Endothelial cell of umbilical vein (primary cell): Measurements from ENCODE around the gene SNAI3. TPM values are rescaled to one million over a fixed set of nuclear protein-coding genes. Genes with fewer than 3 reads are reported as not detected.

Source experiments
- BruUV-seq: library from RNA; stranded (reverse); fragments of 400-500 nt; replicated peaks from 2 replicates; lab custom pipeline; 2021; lab: Mats Ljungman, UMichigan
- CTCF ChIA-PET: fragments of 300-600, 350-600 bp; sonication (Branson Sonifier 250); formaldehyde crosslinking; loops from one replicate; lab custom pipeline; 2021; ENCODE audit warnings: antibody characterized with exemption, inconsistent platforms; lab: Charles Lee
- POLR2A ChIA-PET: fragments of 300-600, 350-600 bp; sonication (Branson Sonifier 250); formaldehyde crosslinking; loops from one replicate; lab custom pipeline; 2021; ENCODE audit warnings: antibody characterized with exemption, inconsistent platforms; lab: Charles Lee
- DNase-seq: peaks from one replicate; pipeline ENCODE4 v3.0.0-alpha.2; 2011; ENCODE audit warnings: low read depth, low spot score
- FAIRE-seq: peaks from 2 replicates; lab custom pipeline; 2011; peaks lifted over from hg19 to GRCh38; lab: Jason Lieb, UNC
- H2AFZ ChIP-seq: 2 replicates; pipeline ENCODE4 v1.6.0; 2012; ENCODE audit warnings: low read depth, low read length, control low read depth, inconsistent platforms
- H3K27ac ChIP-seq: 2 replicates; pipeline ENCODE4 v1.5.1; 2011; ENCODE audit warnings: low read depth, mild to moderate bottlenecking, control low read depth, low read length, moderate library complexity; ENCODE audit not compliant: insufficient read depth
- H3K27me3 ChIP-seq, 2 experiments: 2 replicates each; pipeline versions ENCODE4 v1.6.0 to v1.6.1; 2011; ENCODE audit warnings: low read length in 2 of 2, mixed read lengths in 1 of 2; ENCODE audit not compliant: control insufficient read depth in 2 of 2, insufficient read depth in 2 of 2
- H3K36me3 ChIP-seq, 2 experiments: 2 replicates in 1 of 2; 3 replicates in 1 of 2; pipeline ENCODE4 v1.5.1; 2011; ENCODE audit warnings: low read length in 2 of 2, mild to moderate bottlenecking in 1 of 2, moderate library complexity in 1 of 2; ENCODE audit not compliant: control insufficient read depth in 2 of 2, insufficient read depth in 2 of 2; ENCODE audit errors: extremely low read depth in 1 of 2
- H3K4me1 ChIP-seq: 3 replicates; pipeline ENCODE4 v1.5.1; 2011; ENCODE audit warnings: mild to moderate bottlenecking, low read length; ENCODE audit not compliant: control insufficient read depth, insufficient read depth; ENCODE audit errors: extremely low read depth
- H3K4me2 ChIP-seq: 2 replicates; pipeline ENCODE4 v1.6.1; 2011; ENCODE audit warnings: low read length, control low read depth, mixed read lengths; ENCODE audit not compliant: insufficient read depth
- H3K4me3 ChIP-seq, 3 experiments: fragments of 200-600 bp in 1 of 3; sonication (generic), shearing (Covaris generic) in 1 of 3; replicated peaks in 1 of 3; 2 replicates each; pipeline ENCODE4 v1.5.1; 2011 to 2016; ENCODE audit warnings: control low read depth in 3 of 3, low read length in 3 of 3, mild to moderate bottlenecking in 2 of 3, inconsistent platforms in 1 of 3, low read depth in 1 of 3, moderate library complexity in 1 of 3; ENCODE audit not compliant: insufficient read depth in 1 of 3
- H3K79me2 ChIP-seq: 2 replicates; pipeline ENCODE4 v1.6.0; 2012; ENCODE audit warnings: low read length, inconsistent platforms; ENCODE audit not compliant: control insufficient read depth, insufficient read depth
- H3K9ac ChIP-seq: replicated peaks from 2 replicates; pipeline ENCODE3; 2011; ENCODE audit warnings: low read length, control low read depth; ENCODE audit not compliant: insufficient read depth; ENCODE audit errors: extremely low read depth
- H3K9me1 ChIP-seq: replicated peaks from 3 replicates; pipeline ENCODE4 v1.6.0; 2011; ENCODE audit warnings: mild to moderate bottlenecking, low read length; ENCODE audit not compliant: control insufficient read depth, insufficient read depth; ENCODE audit errors: extremely low read depth
- H3K9me3 ChIP-seq: replicated peaks from 2 replicates; pipeline ENCODE4 v1.5.1; 2012; ENCODE audit warnings: low read length, inconsistent platforms; ENCODE audit not compliant: control insufficient read depth, insufficient read depth
- H4K20me1 ChIP-seq: replicated peaks from 2 replicates; pipeline ENCODE3; 2011; ENCODE audit warnings: mild to moderate bottlenecking, low read length; ENCODE audit not compliant: control insufficient read depth, insufficient read depth; ENCODE audit errors: extremely low read depth
- CTCF ChIP-seq, 2 donors: IDR thresholded peaks; 1 replicate in 1 of 2; 2 replicates in 1 of 2; pipeline ENCODE4 v1.5.1; 2011; ENCODE audit warnings: low read length in 2 of 2, mild to moderate bottlenecking in 2 of 2, moderate library complexity in 2 of 2, control low read depth in 1 of 2, inconsistent platforms in 1 of 2, low read depth in 1 of 2; ENCODE audit not compliant: insufficient read depth in 1 of 2; ENCODE audit errors: extremely low read depth in 1 of 2
- EZH2 ChIP-seq: IDR thresholded peaks from 2 replicates; pipeline ENCODE4 v1.6.1; 2012; ENCODE audit warnings: borderline replicate concordance, low read depth, mild to moderate bottlenecking, moderate library complexity, low read length, inconsistent platforms; ENCODE audit not compliant: severe bottlenecking
- FOS ChIP-seq: IDR thresholded peaks from 2 replicates; pipeline ENCODE4 v1.6.1; 2011; ENCODE audit warnings: mild to moderate bottlenecking, low read length, moderate library complexity, borderline replicate concordance; ENCODE audit not compliant: insufficient read depth
- GATA2 ChIP-seq: IDR thresholded peaks from 2 replicates; pipeline ENCODE4 v1.7.0; 2011; ENCODE audit warnings: low read depth, mild to moderate bottlenecking, moderate library complexity, mixed read lengths, low read length; ENCODE audit not compliant: insufficient read length, insufficient read depth
- JUN ChIP-seq: IDR thresholded peaks from 2 replicates; pipeline ENCODE4 v1.6.1; 2011; ENCODE audit warnings: borderline replicate concordance, low read depth; ENCODE audit not compliant: insufficient read length, insufficient read depth
- MAX ChIP-seq: IDR thresholded peaks from 2 replicates; pipeline ENCODE4 v1.6.1; 2011; ENCODE audit not compliant: insufficient read depth, insufficient read length
- POLR2AphosphoS5 ChIP-seq: IDR thresholded peaks from 2 replicates; pipeline ENCODE4 v1.6.1; 2012; ENCODE audit warnings: low read depth, mild to moderate bottlenecking, control low read depth, low read length, moderate library complexity; ENCODE audit not compliant: insufficient read depth
- dilution Hi-C: fragments of 300-500 bp; cut with MboI; formaldehyde crosslinking; loops from one replicate; pipeline ENCODE4 v1.15.0; 2019; ENCODE audit warnings: low sequenced_read_pairs; ENCODE audit not compliant: extremely low pct_ligation_motif_present
- intact Hi-C: fragments of 100-400 bp; cut with micrococcal nuclease; formaldehyde crosslinking; loops from one replicate; pipeline ENCODE4 v1.10.0; 2022
- polyA plus RNA-seq, 4 experiments: library from polyadenylated mRNA; depleted of rRNA in 3 of 4; stranded (reverse) in 3 of 4; unstranded in 1 of 4; fragments of >200 nt; gene quantifications; 2 replicates each; pipeline versions ENCODE4 v1.2.1 to v1.2.3, GENCODE V29; 2011 to 2012; ENCODE audit warnings: missing spikeins in 1 of 4
- total RNA-seq: library from RNA; stranded (reverse); gene quantifications from 2 replicates; pipeline ENCODE4 v1.2.3, GENCODE V29; 2021

Gene SNAI3
- total and polyA plus RNA-seq, 2 donors (not counting 3 experiments of a cell fraction or from before 2014, with no cell fraction given), result 0.30 to 0.31 TPM

GRCh38 chr16:88734361-88734728 is 48.0 kb upstream of the SNAI3 start:
- Histone ChIP-seq H3K4me3 (no peak overlapping the region), H3K9me1 (no peaks in the 10 kb centered on the region), H3K4me1 (no peaks in the 10 kb centered on the region), H3K79me2 (peaks cover 2% of the 10 kb centered on the region), H3K9me3 (no peaks in the 10 kb centered on the region), H3K9ac (no peak overlapping the region), H3K36me3 (peaks cover 7 to 63% of the 10 kb centered on the region in 2 experiments), H2AFZ (no peak overlapping the region), H3K27me3 (no peaks in the 10 kb centered on the region), H3K4me2 (no peak overlapping the region), H3K27ac (no peak overlapping the region), H4K20me1 (no peaks in the 10 kb centered on the region)
- no peak for FAIRE-seq
- no peak for DNase-seq
- ChIA-PET POLR2A (no interaction called here), CTCF (interaction anchor here (7.3 kb wide), 1 partner anchor 47 kb away, joined by 165 read pairs; the partner anchor contains the start of gene PIEZO1)
- TF ChIP-seq EZH2 (no peak), POLR2AphosphoS5 (no peak), GATA2 (no peak), MAX (no peak), JUN (no peak), FOS (no peak), CTCF (IDR thresholded peaks at IDR 0.05; ENCODE audit: extremely low read depth in 1 of 2, insufficient read depth in 1 of 2, low read depth in 1 of 2, low read length in 2 of 2) (no peak)
- dilution Hi-C loops (no loop called here), intact Hi-C loops (no loop called here)
- no TSS peak for BruUV-seq
